Fibroblast of the conjunctiva (primary cell): Measurements from ENCODE around the gene POC1A.
"Not testable (repeated sequence)": the region's sequence is repeated elsewhere in the genome, so short reads cannot be mapped to it uniquely, and the experiment has no call there.

ENCODE experiments used
- DNase-seq: peaks from one replicate; pipeline ENCODE4 v3.0.0-alpha.2; 2010; ENCODE audit warnings: low read depth

Gene POC1A

DNA sequence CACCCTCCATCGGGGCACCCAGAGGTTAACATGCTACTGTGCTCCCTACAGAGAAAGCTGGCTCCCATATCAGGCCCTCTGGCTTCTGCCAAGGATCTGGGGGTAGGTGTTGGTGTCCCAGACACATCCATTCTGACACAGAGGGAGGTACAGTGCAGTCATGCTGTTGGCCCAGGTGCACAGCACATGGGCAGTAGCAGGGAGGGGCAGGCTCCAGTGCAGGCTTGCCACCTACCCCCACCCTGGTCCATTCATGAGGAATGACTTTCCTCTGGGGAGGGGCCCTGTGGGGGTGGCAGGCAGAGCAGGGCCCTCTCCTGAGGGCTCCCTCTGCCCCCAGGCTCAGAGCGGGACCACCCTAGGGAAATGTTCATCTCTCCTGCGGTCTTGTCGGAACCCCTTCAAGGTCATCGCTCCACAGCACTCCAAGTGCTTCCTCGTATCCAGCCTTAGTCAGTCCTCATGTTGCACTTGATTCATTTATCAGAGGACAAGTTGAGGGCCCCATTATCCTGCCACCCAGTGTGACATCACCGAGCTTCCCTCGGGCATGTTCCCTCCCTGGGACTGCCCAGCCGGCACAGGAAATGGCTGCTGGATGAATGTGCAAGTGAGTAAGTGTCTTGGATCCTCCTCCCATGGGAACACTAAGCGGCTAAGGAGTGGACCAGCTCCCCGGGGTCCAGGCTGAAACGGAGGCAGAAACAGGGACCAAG, 107.9 kb downstream of the POC1A start:
- peak; percentile 78 for DNase-seq

- DNase-seq, result no peak
These were observed 109.2 kb downstream of the POC1A start for GRCh38 chr3:52044869-52045619.

GRCh38 chr3:52043750-52044149, 110.5 kb downstream of the POC1A start:
- no peak for DNase-seq

GRCh38 chr3:52043039-52043438, 111.2 kb downstream of the POC1A start:
- DNase-seq, result not testable (repeated sequence)

DNA sequence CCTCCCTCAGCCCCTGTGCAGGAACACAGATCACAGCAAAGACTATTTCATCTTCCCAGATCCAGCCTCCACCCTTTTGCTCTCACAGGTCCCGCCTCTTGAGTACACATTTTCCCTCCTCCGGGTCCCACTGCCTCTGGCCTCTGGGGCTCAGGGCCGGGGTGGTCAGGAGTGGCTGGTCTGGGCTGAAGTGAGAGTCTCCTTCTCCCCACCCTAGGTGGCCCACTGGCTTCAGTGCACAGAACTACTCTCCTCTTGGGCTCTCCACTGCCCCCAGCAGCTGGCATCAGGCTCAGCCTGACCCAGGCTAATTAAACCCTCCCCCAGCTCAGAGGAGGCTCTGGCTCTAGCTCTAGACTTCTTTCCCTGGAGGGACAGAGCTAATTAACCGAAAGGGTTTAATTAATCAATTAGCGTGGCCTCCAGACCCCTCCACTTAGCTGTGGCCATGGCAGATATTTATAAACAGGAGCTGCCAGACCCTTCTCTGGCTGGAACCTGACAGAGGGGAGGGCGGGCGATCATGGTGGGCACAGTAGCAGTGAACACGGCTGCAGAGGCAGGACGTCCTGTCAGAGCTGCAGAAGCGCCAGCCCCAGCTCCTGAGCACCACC, 113.0 kb downstream of the POC1A start:
- DNase-seq, result no peak

- DNase-seq, result no peak
These were observed 113.6 kb downstream of the POC1A start for GRCh38 chr3:52040600-52040999.

- no peak for DNase-seq
These were observed 114.4 kb downstream of the POC1A start for GRCh38 chr3:52039846-52040245.

GRCh38 chr3:52039426-52039825, 114.8 kb downstream of the POC1A start:
- DNase-seq, result no peak

DNA sequence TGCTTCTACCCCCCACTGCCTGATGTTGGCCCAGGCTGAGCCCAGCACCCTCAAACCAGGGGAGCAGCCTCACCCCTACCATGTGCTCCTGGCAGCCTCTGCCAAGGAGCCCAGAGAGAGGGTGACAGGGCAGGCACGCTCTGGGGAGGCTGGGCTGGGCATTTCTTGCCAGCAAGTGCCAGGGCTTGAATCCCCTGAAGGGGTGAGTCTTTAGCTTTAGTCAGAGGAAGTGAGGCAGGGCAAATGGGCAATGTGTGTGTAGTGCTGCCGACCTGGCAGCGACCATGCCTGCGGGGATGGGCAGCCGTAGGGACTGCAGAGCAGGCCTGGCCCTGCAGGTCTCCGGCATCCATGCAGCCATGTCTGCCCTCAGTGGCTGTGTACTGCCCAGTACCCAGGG, 116.0 kb downstream of the POC1A start:
- DNase-seq, result no peak

- no peak for DNase-seq
These were observed 116.9 kb downstream of the POC1A start for GRCh38 chr3:52037291-52037690.

- DNase-seq, result no peak
These were observed 117.4 kb downstream of the POC1A start for GRCh38 chr3:52036829-52037228.

DNA sequence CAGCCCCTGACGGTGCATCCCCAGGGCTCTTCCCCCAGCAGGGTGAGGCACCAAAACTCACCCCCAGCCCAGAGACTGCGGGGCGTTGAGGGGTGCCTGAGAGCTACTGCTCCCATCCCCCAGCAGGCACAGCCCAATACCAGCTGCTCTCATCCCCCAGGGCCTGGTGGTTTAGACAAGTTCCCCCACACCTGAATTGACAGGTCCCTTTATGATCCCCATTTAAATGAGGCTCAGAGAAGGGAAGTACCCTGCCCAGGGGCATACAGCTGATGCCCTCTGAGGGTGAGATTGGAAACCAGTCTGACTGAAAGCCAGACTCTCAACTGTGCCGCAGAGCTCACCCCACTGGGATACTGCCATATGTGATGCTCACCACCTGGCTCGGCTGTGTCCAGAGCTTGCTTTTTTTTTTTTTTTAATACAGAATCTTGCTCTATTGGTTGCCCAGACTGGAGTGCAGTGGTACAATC, 118.0 kb downstream of the POC1A start:
- DNase-seq, result no peak

- DNase-seq, result no peak
These were observed 119.6 kb downstream of the POC1A start for GRCh38 chr3:52034651-52035050.

GRCh38 chr3:52034212-52034611, 120.0 kb downstream of the POC1A start:
- DNase-seq, result no peak

- not testable (repeated sequence) for DNase-seq
These were observed 120.5 kb downstream of the POC1A start for GRCh38 chr3:52033748-52034147.

- no peak for DNase-seq
These were observed 121.4 kb downstream of the POC1A start for GRCh38 chr3:52032702-52033408.

- DNase-seq, result no peak
These were observed 122.3 kb downstream of the POC1A start for GRCh38 chr3:52031896-52032295.

DNA sequence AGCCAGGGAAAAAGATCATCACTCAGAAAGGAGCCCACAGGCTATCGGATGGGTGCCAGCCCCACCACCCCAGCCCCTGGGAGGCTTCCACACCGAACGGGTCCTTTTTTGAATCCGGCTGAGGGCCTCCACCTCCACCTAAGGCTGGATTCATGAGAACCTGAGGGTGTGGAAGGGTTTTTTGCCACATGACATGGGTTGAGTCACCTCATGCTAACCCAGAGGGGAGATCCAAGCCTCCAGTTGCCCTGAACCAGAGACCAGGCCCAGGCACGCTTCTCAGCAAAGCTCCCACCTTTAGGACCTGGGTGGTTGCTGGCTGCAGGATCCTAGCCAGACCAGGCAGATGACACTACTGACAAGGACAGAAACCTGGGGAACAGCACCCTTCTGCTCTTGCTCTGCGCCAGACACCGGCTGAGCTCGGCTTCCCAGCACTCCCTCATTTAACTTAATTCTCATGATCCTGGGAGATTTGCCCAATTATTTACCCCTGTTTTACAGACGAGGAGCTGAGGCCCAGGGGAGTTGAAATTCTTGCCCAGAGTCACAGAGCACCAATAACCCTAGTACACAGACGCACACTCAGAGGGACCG, 123.4 kb downstream of the POC1A start:
- no peak for DNase-seq

GRCh38 chr3:52029535-52029934, 124.7 kb downstream of the POC1A start:
- no peak for DNase-seq

- DNase-seq, result no peak
These were observed 125.2 kb downstream of the POC1A start for GRCh38 chr3:52029053-52029452.

DNA sequence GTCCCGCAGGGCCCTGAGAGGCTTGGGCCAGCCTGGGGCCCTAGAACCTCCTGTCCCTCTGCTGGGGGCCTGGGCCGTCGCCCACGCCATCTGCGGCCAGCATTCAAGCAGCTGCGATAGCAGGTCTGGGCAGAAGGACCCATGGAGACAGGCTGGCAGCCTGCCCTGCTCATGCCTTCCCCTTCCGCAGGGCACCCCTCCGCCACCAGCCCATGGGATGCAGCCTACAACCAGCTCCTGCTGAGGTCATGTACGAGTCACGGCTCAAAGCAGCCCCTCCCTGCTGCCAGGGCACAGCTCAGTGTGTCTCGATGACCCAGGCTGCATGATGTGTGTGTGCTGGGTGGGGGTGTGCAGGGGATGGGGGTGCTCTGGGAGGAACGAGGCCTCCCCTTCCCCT, 125.7 kb downstream of the POC1A start:
- no peak for DNase-seq

- DNase-seq, result no peak
These were observed 128.2 kb downstream of the POC1A start for GRCh38 chr3:52026041-52026440.
